GM12878 (cell line): ENCODE measurements around the gene SUFU. TPM values are rescaled to one million over a fixed set of nuclear protein-coding genes. Genes with fewer than 3 reads are reported as not detected.

ENCODE experiments used
- ATAC-seq: fragments of 200-7000 bp; cut with Tn5 transposase; 3 replicates; pipeline ENCODE4 v1.9.1; 2020; ENCODE audit warnings: mild to moderate bottlenecking, moderate library complexity
- BruUV-seq: library from RNA; stranded (reverse); fragments of 400-500 nt; replicated peaks from 2 replicates; lab custom pipeline; 2021; lab: Mats Ljungman, UMichigan
- CTCF ChIA-PET: fragments of 300-600 bp; sonication (Branson Sonifier 250); formaldehyde crosslinking; extraction: SDS; loops from one replicate; lab custom pipeline; 2021; ENCODE audit warnings: inconsistent platforms; lab: Yijun Ruan, JAX
- POLR2A ChIA-PET: fragments of 350-600 bp; formaldehyde crosslinking; extraction: SDS; loops from one replicate; lab custom pipeline; 2021; ENCODE audit warnings: inconsistent platforms; lab: Charles Lee
- RAD21 ChIA-PET: fragments of 300-600 bp; sonication (Branson Sonifier 250); formaldehyde crosslinking; loops from one replicate; lab custom pipeline; 2023; ENCODE audit warnings: antibody characterized with exemption; ENCODE audit not compliant: unreplicated experiment; lab: Charles Lee
- SMC1A ChIA-PET: fragments of 300-600 bp; sonication (Branson Sonifier 250); formaldehyde crosslinking; loops from one replicate; lab custom pipeline; 2023; ENCODE audit not compliant: unreplicated experiment, uncharacterized antibody; lab: Charles Lee
- DNase-seq: peaks from one replicate; pipeline ENCODE4 v3.0.0-alpha.2; 2011; ENCODE audit warnings: low read depth, low spot score
- FAIRE-seq: peaks from 3 replicates; lab custom pipeline; 2011; peaks lifted over from hg19 to GRCh38; lab: Jason Lieb, UNC
- H2AFZ ChIP-seq: 2 replicates; pipeline ENCODE4 v1.6.0; 2011; ENCODE audit warnings: low read depth, low read length, control low read depth; ENCODE audit not compliant: control insufficient read depth
- H3K27ac ChIP-seq: 2 replicates; pipeline ENCODE4 v1.5.1; 2011; ENCODE audit warnings: control low read depth; ENCODE audit not compliant: control insufficient read depth, insufficient read depth
- H3K27me3 ChIP-seq, 2 experiments: replicated peaks in 1 of 2; 2 replicates each; pipeline versions ENCODE4 v1.6.0 to v1.6.1; 2011; ENCODE audit warnings: low read length in 1 of 2; ENCODE audit not compliant: control insufficient read depth in 2 of 2, insufficient read depth in 2 of 2
- H3K36me3 ChIP-seq, 2 experiments: 2 replicates each; pipeline ENCODE4 v1.5.1; 2011; ENCODE audit warnings: low read length in 1 of 2; ENCODE audit not compliant: control insufficient read depth in 2 of 2, insufficient read depth in 2 of 2
- H3K4me1 ChIP-seq: 2 replicates; pipeline ENCODE4 v1.6.1; 2011; ENCODE audit warnings: mild to moderate bottlenecking, low read length, moderate library complexity, mixed read lengths; ENCODE audit not compliant: control insufficient read depth, insufficient read depth
- H3K4me2 ChIP-seq: 2 replicates; pipeline ENCODE4 v1.6.0; 2011; ENCODE audit warnings: control low read depth; ENCODE audit not compliant: control insufficient read depth, insufficient read depth
- H3K4me3 ChIP-seq: fragments of 200-600 bp; sonication (generic); 2 replicates; pipeline ENCODE4 v1.5.1; 2016
- H3K79me2 ChIP-seq: 2 replicates; pipeline ENCODE4 v1.6.0; 2011; ENCODE audit warnings: low read length; ENCODE audit not compliant: control insufficient read depth, insufficient read depth
- H3K9ac ChIP-seq: 2 replicates; pipeline ENCODE4 v1.8.0; 2011; ENCODE audit warnings: low read length, control low read depth, mixed read lengths; ENCODE audit not compliant: control insufficient read depth, insufficient read depth
- H3K9me3 ChIP-seq: replicated peaks from 3 replicates; pipeline ENCODE4 v1.5.1; 2011; ENCODE audit warnings: mild to moderate bottlenecking, low read length; ENCODE audit not compliant: control insufficient read depth, insufficient read depth
- H4K20me1 ChIP-seq: 2 replicates; pipeline ENCODE4 v1.6.0; 2011; ENCODE audit not compliant: control insufficient read depth, insufficient read depth
- ATF3 ChIP-seq: IDR thresholded peaks from 2 replicates; pipeline ENCODE4 v1.6.1; 2011; ENCODE audit warnings: low read depth, mild to moderate bottlenecking, low read length, moderate library complexity, borderline replicate concordance; ENCODE audit errors: extremely low read depth
- DPF2 ChIP-seq: fragments of 450-650 bp; IDR thresholded peaks from 2 replicates; pipeline ENCODE4 v1.6.1; 2017; ENCODE audit warnings: mild to moderate bottlenecking
- GATAD2B ChIP-seq: fragments of 450-650 bp; conservative IDR thresholded peaks from 2 replicates; pipeline ENCODE4 v1.6.1; 2017; ENCODE audit warnings: low read depth, mild to moderate bottlenecking, moderate library complexity
- MTA2 ChIP-seq: fragments of 450-650 bp; IDR thresholded peaks from 2 replicates; pipeline ENCODE4 v1.6.1; 2016; ENCODE audit warnings: low read depth, mild to moderate bottlenecking, moderate library complexity
- NR2C1 ChIP-seq: fragments of 450-650 bp; IDR thresholded peaks from 2 replicates; pipeline ENCODE4 v1.6.1; 2017; ENCODE audit warnings: antibody characterized with exemption, mild to moderate bottlenecking, moderate library complexity
- NRF1 ChIP-seq: conservative IDR thresholded peaks from 2 replicates; pipeline ENCODE4 v1.6.1; 2011; ENCODE audit warnings: mild to moderate bottlenecking, low read depth, low read length, improper control_type of control experiment
- POLR2A ChIP-seq: IDR thresholded peaks from 2 replicates; pipeline ENCODE4 v1.6.1; 2011; ENCODE audit warnings: low read depth, mild to moderate bottlenecking, low read length
- RAD21 ChIP-seq: IDR thresholded peaks from 2 replicates; pipeline ENCODE4 v1.6.1; 2011; ENCODE audit warnings: mild to moderate bottlenecking, low read depth, low read length, moderate library complexity; ENCODE audit not compliant: insufficient read depth
- RFX5 ChIP-seq: IDR thresholded peaks from 2 replicates; pipeline ENCODE4 v1.6.1; 2011; ENCODE audit warnings: low read depth, low read length, improper control_type of control experiment
- SPI1 ChIP-seq: IDR thresholded peaks from 2 replicates; pipeline ENCODE4 v1.6.1; 2011; ENCODE audit warnings: low read depth, mild to moderate bottlenecking, low read length, moderate library complexity, borderline replicate concordance; ENCODE audit not compliant: insufficient read depth
- STAT3 ChIP-seq: IDR thresholded peaks from 2 replicates; pipeline ENCODE4 v1.6.1; 2011; ENCODE audit warnings: low read depth, low read length, improper control_type of control experiment
- WRNIP1 ChIP-seq: IDR thresholded peaks from 2 replicates; pipeline ENCODE4 v1.6.1; 2011; ENCODE audit warnings: low read depth, low read length, improper control_type of control experiment, borderline replicate concordance
- YBX1 ChIP-seq: fragments of 450-650 bp; IDR thresholded peaks from 2 replicates; pipeline ENCODE4 v1.6.1; 2016; ENCODE audit warnings: antibody characterized with exemption
- ZZZ3 ChIP-seq: IDR thresholded peaks from 2 replicates; pipeline ENCODE4 v1.6.1; 2011; ENCODE audit warnings: low read depth; ENCODE audit not compliant: control insufficient read depth, insufficient read length
- WGBS: methylation state at CpG from one replicate; pipeline ENCODE4 v1.1.6; 2016; ENCODE audit warnings: low lambda C conversion rate; ENCODE audit not compliant: insufficient replicate concordance, insufficient coverage; ENCODE audit errors: missing lambda C conversion rate; 5-methylcytosine and 5-hydroxymethylcytosine counted together
- in situ Hi-C: fragments of 300-500 bp; cut with MboI; formaldehyde crosslinking; loops from 9 replicates; pipeline ENCODE4 v1.14.3; 2018; ENCODE audit warnings: mixed read lengths
- intact Hi-C: fragments of 100-400 bp; cut with micrococcal nuclease; formaldehyde crosslinking; loops from one replicate; pipeline ENCODE4 v1.14.2; 2022; ENCODE audit not compliant: unreplicated experiment
- polyA plus RNA-seq, 11 experiments: library from polyadenylated mRNA; depleted of rRNA in 4 of 11; unstranded in 6 of 11; stranded (reverse) in 5 of 11; fragments of >200 nt; fragmentation: Nextera tagmentation in 4 of 11; fragmentation: Illumina TruSeq in 1 of 11; extraction: Ambion mirVana in 4 of 11; extraction: Trizol in 1 of 11; gene quantifications; 1 replicate in 1 of 11; 2 replicates in 10 of 11; pipeline versions ENCODE4 v1.2.1 to v1.2.3, GENCODE V29; 2011 to 2016; ENCODE audit warnings: inconsistent platforms in 2 of 11, missing spikeins in 2 of 11, low read depth in 1 of 11
- total RNA-seq, 4 experiments: library from RNA; depleted of rRNA in 3 of 4; stranded (reverse); fragments of >200 nt in 3 of 4; fragmentation: Illumina TruSeq in 1 of 4; extraction: Trizol in 1 of 4; gene quantifications; 2 replicates each; pipeline versions ENCODE4 v1.2.1 to v1.2.3, GENCODE V29; 2013 to 2021

Gene SUFU
- total and polyA plus RNA-seq, 10 of the 15 experiments (the other 5 are each of a cell fraction or from before 2014, with no cell fraction given): 0.68 to 7.7 (median 2.4) TPM

GRCh38 chr10:102599565-102600327, 96.0 kb downstream of the SUFU start:
- intact Hi-C loops (loop anchor here (5.0 kb wide), 1 partner anchor 97 kb away; the partner anchor contains the start of genes ACTR1A and SUFU), in situ Hi-C loops (no loop called here)
- POLR2A ChIA-PET: no interaction called here
- CTCF ChIA-PET: no interaction called here
- Histone ChIP-seq H3K4me1 (no peaks in the 10 kb centered on the region), H3K27ac (no peak overlapping the region), H3K9me3 (no peaks in the 10 kb centered on the region), H2AFZ (no peak overlapping the region), H3K9ac (no peak overlapping the region; the same call in 1 of the 2 replicates), H3K4me2 (no peak overlapping the region), H3K79me2 (no peaks in the 10 kb centered on the region), H3K36me3 (peaks cover 2 to 9% of the 10 kb centered on the region in 2 experiments; a peak in 2 of 4 replicates), H3K27me3 (no peaks in the 10 kb centered on the region), H4K20me1 (no peaks in the 10 kb centered on the region), H3K4me3 (no peak overlapping the region)
- no peak for FAIRE-seq
- SMC1A ChIA-PET: no interaction called here
- no peak for DNase-seq
- WGBS: 64% methylated on average over 7 of the region's 7 CpGs
- no peak for ATAC-seq
- BruUV-seq: no TSS peak
- TF ChIP-seq MTA2 (no peak), STAT3 (no peak), POLR2A (no peak), GATAD2B (no peak), ZZZ3 (no peak), WRNIP1 (no peak), YBX1 (no peak)
- RAD21 ChIA-PET: no interaction called here

- FAIRE-seq (no peak), ATAC-seq (no peak), DNase-seq (no peak)
- H3K4me1 ChIP-seq: no peaks in the 10 kb centered on the region
- no peaks in the 10 kb centered on the region for H3K79me2 ChIP-seq
- no peaks in the 10 kb centered on the region for H4K20me1 ChIP-seq
- H3K27ac ChIP-seq: no peak overlapping the region
- WGBS: 93% methylated on average over 6 of the region's 6 CpGs
- H3K36me3 ChIP-seq: peaks cover 2 to 8% of the 10 kb centered on the region in 2 experiments; a peak in 2 of 4 replicates
- H3K4me3 ChIP-seq: no peak overlapping the region
- no peak overlapping the region for H3K4me2 ChIP-seq
- in situ Hi-C loops: no loop called here
- H3K9me3 ChIP-seq: no peaks in the 10 kb centered on the region
- RAD21 ChIA-PET: interaction anchor here (0.6 to 1.0 kb wide), 2 partner anchors 122 to 127 kb away, joined by 3 read pairs; no protein-coding TSS in a partner anchor
- SMC1A ChIA-PET: interaction anchor here (0.5 to 1.0 kb wide), 2 partner anchors 53 to 91 kb away, joined by 3 read pairs; no protein-coding TSS in a partner anchor
- no peaks in the 10 kb centered on the region for H3K27me3 ChIP-seq
- POLR2A ChIA-PET: no interaction called here
- CTCF ChIA-PET: interaction anchor here (1.1 kb wide), 1 partner anchor 17 kb away, joined by 3 read pairs; no protein-coding TSS in a partner anchor
- intact Hi-C loops: no loop called here
- H2AFZ ChIP-seq: no peak overlapping the region
- no peak for TF ChIP-seq RAD21
- no peak for TF ChIP-seq RFX5
- no peak for TF ChIP-seq NR2C1
- TF ChIP-seq NRF1: no peak
- no peak for TF ChIP-seq SPI1
- TF ChIP-seq DPF2: no peak
- TF ChIP-seq ATF3: no peak
- H3K9ac ChIP-seq: no peak overlapping the region
- BruUV-seq: no TSS peak
Measured at GRCh38 chr10:102600816-102601215, 97.0 kb downstream of the SUFU start.
